ENCODE data around the gene PCDHGA1.
A peak's percentile ranks its signal among the peaks of the same experiment; 100 is the strongest.

Gene PCDHGA1

DNA sequence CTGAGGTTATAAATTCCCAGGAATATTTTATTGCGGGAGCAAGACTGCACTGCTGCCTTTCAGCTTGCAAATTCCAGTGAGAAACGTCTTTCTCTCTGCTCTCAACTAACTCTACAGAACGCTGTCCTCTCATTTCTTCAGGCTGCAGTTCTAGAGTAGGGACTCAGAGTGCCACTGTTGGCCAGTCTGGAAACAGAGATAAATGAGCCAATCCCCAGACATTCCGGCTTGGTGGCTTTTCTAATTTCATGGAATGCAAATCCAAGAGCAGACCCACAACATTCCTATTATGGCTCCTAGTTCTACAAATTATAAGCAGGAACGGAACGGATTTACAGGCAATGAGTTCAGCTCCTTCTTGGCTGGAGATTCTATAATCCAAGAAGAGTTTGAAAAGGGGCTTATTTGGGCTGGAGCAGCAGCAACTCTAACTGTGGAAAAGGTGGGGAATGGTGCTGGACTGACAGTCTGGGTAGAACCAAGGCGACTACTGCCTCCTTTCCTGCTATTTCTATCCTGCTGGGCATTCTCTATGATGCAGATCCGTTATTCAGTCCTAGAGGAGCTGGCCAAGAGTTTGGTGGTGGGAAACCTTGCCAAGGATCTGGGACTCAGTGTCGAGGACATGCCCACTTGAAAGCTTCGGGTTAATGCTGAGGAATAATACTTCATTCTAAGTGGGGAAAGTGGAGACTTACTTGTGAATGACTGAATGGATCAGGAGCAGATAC, 109.3 kb downstream of the PCDHGA1 start:
- H3K27me3 ChIP-seq, result no peaks in the 10 kb centered on the region
- TF ChIP-seq CTCF (IDR thresholded peaks at IDR 0.05; ENCODE audit: low read depth, low read length), result no peak
- DNase-seq, result no peak
- no peaks in the 10 kb centered on the region for H3K36me3 ChIP-seq
- H3K4me3 ChIP-seq (ENCODE audit: low read depth, low read length), result no peak overlapping the region
- H3K4me1 ChIP-seq, result no peaks in the 10 kb centered on the region
- H3K9me3 ChIP-seq, result no peaks in the 10 kb centered on the region

- no peak for DNase-seq
- Histone ChIP-seq H3K27me3 (no peaks in the 10 kb centered on the region), H3K4me3 (ENCODE audit: low read depth, low read length) (no peak overlapping the region), H3K36me3 (no peaks in the 10 kb centered on the region), H3K9me3 (no peaks in the 10 kb centered on the region), H3K4me1 (no peaks in the 10 kb centered on the region)
- no peak for TF ChIP-seq CTCF (IDR thresholded peaks at IDR 0.05; ENCODE audit: low read depth, low read length)
Measured at GRCh38 chr5:141440341-141440740, 110.0 kb downstream of the PCDHGA1 start.

GRCh38 chr5:141441571-141442170, 111.4 kb downstream of the PCDHGA1 start:
- no peak for DNase-seq
- Histone ChIP-seq H3K4me1 (no peaks in the 10 kb centered on the region), H3K9me3 (no peaks in the 10 kb centered on the region), H3K4me3 (ENCODE audit: low read depth, low read length) (no peak overlapping the region), H3K36me3 (no peaks in the 10 kb centered on the region), H3K27me3 (no peaks in the 10 kb centered on the region)
- no peak for TF ChIP-seq CTCF (IDR thresholded peaks at IDR 0.05; ENCODE audit: low read depth, low read length)

DNA sequence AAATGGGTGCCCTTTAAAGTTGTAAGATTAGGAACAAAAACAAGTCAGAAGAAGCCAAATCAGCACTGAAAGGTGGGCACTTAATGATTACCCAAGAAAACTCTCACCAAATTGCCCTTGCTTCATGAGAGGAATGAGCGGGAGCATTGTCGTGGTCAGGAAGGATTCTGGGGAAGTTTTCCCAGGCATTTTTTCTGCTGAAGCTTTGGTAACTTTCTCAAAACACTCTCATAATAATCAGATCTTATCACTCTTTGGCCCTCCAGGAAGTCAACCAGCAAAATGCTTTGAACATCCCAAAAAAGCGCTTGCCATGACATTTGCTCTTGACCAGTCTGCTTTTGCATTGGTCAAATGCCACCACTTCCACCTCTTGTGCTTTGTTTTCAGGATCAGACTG, 135.0 kb downstream of the PCDHGA1 start:
- no peak for TF ChIP-seq CTCF (IDR thresholded peaks at IDR 0.05; ENCODE audit: low read depth, low read length)
- no peaks in the 10 kb centered on the region for H3K9me3 ChIP-seq

GRCh38 chr5:141475625-141476131, 145.4 kb downstream of the PCDHGA1 start, which contains the start of gene PCDHGC3:
TSS of gene PCDHGC3 (plus strand) at chr5:141475966. CDS start at chr5:141476117, 151 bp downstream.
- H3K4me3 ChIP-seq (ENCODE audit: low read depth, low read length), result peak within 1 kb of the TSS; percentile 95
- TF ChIP-seq CTCF (IDR thresholded peaks at IDR 0.05; ENCODE audit: low read depth, low read length), result peak; percentile 28; the same call in 1 of the 2 replicates
- no peaks in the 10 kb centered on the region for H3K27me3 ChIP-seq
- peaks cover 5% of the 10 kb centered on the region for H3K4me1 ChIP-seq
- DNase-seq, result peak; percentile 96
- no peaks in the 10 kb centered on the region for H3K36me3 ChIP-seq
- H3K9me3 ChIP-seq, result no peaks in the 10 kb centered on the region

More for the DNA sequence above, 135.0 kb downstream of the PCDHGA1 start:
- no peaks in the 10 kb centered on the region for H3K36me3 ChIP-seq
- H3K27me3 ChIP-seq, result no peaks in the 10 kb centered on the region
- no peak for DNase-seq
- H3K4me1 ChIP-seq, result peaks cover 3% of the 10 kb centered on the region; the same call in 1 of the 2 replicates
- no peak overlapping the region for H3K4me3 ChIP-seq (ENCODE audit: low read depth, low read length)
